WI38 (cell line): ENCODE measurements around the gene PZP.

Experiments used
- H3K4me3 ChIP-seq: 2 replicates; pipeline ENCODE4 v1.5.1; 2011; ENCODE audit warnings: low read depth, mild to moderate bottlenecking, control low read depth, low read length
- TF ChIP-seq, protein P1 (sequence below): IDR thresholded peaks from 2 replicates; pipeline ENCODE4 v1.5.1; 2012; ENCODE audit warnings: low read depth, mild to moderate bottlenecking, control low read depth, low read length

The PZP gene

DNA sequence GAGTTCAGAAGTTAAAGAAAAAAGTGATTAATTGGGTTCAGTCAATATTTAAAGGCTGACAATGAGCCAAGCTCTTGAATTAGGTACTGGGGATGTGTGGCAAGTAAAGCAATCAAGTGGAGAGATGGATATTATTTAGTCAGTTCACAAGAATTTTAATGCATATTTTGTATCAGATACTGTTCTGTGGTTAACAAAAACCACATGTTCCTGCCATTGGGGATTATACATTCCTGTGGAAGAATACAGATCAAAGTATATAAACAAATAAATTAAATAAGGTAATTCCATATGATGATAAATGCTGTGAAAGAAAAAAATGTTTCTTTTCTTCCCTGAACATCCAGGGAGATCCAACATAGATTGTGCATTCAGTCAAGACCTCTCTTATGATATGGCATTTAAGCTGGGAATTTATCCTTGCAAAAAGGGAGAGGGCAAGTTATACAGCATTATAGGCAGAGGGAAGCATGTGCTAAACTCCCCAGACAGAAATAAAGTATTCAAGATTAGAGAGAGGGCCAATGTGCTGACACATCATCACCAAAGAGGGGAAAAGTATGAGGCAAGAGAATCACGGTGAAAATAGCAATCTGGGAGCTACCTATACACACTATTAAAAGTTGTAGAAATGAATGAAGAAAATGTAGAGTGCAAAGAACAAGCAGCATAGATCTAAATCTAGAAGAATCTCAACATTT, 74.8 kb downstream of the PZP start:
- TF ChIP-seq, protein P1, sequence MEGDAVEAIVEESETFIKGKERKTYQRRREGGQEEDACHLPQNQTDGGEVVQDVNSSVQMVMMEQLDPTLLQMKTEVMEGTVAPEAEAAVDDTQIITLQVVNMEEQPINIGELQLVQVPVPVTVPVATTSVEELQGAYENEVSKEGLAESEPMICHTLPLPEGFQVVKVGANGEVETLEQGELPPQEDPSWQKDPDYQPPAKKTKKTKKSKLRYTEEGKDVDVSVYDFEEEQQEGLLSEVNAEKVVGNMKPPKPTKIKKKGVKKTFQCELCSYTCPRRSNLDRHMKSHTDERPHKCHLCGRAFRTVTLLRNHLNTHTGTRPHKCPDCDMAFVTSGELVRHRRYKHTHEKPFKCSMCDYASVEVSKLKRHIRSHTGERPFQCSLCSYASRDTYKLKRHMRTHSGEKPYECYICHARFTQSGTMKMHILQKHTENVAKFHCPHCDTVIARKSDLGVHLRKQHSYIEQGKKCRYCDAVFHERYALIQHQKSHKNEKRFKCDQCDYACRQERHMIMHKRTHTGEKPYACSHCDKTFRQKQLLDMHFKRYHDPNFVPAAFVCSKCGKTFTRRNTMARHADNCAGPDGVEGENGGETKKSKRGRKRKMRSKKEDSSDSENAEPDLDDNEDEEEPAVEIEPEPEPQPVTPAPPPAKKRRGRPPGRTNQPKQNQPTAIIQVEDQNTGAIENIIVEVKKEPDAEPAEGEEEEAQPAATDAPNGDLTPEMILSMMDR: no peak

DNA sequence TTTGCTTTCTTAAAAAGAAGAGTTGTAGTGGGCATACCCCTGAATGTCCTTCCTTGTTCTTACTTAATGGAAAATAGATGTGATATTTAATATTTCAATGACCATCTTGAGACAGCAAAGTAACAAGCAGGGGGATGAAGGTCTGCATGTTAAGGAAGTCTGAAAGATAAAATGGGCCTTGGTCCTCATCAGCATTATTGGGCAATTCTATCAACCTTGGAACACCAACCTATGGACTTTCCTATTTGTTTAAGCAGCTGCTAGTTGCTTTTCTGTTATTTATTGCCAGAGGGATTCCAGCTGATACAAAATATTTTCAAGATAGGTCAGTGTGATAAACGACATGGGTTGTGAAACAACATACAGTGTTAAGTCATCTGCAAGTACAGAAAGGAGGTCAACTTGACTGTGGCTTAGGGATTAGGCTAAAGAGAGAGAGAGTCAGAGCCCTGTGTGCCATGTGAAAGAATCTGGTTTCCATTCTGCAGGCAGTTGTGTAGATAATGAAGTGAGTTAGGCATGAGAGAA, 76.1 kb downstream of the PZP start:
- TF ChIP-seq, protein P1: no peak
- H3K4me3 ChIP-seq: no peak overlapping the region

More for the DNA sequence above, 74.8 kb downstream of the PZP start:
- H3K4me3 ChIP-seq: no peak overlapping the region

DNA sequence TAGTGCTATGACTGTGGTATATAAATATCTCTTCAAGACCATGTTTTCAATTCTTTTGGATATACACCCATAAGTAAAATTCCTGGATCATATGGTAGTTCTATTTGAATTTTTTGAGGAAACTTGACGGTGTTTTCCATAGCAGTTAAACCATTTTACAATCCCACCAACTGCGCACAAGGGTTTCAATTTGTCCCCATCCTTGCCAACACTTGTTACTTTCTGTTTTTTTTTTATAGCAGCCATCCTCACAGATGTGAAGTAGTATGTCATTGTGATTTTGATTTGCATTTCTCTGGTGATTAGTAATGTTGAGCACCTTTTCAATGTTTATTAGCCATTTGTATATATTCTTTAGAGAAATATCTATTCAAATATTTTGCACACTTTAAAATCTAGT, 78.0 kb downstream of the PZP start:
- H3K4me3 ChIP-seq: no peak overlapping the region

DNA sequence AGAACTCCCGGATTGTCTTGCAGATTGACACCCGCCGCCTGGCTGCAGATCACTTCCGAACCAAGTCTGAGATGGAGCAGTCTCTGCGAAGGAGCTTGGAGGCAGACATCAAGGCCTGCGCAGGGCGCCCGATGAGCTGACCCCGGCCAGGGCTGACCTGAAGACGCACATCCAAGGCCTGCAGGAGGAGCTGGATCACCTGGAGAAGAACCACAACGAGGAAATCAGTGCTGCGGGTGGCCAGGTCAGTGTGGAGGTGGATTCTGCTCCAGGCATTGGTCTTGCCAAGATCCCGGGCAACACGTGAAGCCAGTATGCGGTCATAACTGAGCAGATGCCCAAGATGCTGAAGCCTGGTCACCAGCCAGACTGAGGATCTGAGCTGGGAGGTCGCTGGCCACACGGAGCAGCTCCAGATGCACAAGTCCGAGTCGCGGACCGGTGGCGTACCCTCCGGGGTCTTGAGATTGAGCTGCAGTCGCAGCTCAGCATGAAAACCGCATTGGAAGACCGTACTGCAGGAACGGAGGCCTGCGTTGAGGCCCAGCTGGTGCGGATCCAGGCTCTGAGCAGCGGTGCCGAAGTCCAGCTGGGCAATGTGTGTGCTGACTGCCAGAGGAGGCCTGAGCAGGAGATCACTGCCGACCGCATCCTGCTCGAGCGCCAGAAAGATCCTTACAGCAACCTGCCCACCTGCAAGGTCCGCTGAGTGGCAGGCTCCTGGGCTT, 80.1 kb downstream of the PZP start:
- no peak overlapping the region for H3K4me3 ChIP-seq
- TF ChIP-seq, protein P1: no peak

More for the DNA sequence above, 78.0 kb downstream of the PZP start:
- TF ChIP-seq, protein P1: no peak

DNA sequence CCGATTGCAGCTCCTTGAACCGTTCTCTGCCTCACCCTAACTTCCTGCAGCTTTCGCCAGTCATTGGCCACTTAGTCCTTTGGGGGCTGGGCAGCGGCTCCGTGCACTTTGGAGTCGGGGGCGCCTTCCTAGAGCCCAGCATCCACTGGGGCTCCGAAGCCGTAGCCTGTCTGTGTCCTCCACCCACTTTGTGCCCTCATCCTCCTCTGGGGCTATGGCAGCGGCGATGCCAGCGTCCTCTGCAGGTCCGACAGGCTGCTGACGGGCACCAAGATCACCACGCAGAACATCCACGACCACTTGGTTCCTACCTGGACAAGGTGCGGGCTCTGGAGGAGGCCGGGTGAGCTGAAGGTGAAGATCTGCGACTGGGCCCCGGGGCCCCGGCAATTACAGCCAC, 80.7 kb downstream of the PZP start:
- TF ChIP-seq, protein P1: no peak
- no peak overlapping the region for H3K4me3 ChIP-seq

DNA sequence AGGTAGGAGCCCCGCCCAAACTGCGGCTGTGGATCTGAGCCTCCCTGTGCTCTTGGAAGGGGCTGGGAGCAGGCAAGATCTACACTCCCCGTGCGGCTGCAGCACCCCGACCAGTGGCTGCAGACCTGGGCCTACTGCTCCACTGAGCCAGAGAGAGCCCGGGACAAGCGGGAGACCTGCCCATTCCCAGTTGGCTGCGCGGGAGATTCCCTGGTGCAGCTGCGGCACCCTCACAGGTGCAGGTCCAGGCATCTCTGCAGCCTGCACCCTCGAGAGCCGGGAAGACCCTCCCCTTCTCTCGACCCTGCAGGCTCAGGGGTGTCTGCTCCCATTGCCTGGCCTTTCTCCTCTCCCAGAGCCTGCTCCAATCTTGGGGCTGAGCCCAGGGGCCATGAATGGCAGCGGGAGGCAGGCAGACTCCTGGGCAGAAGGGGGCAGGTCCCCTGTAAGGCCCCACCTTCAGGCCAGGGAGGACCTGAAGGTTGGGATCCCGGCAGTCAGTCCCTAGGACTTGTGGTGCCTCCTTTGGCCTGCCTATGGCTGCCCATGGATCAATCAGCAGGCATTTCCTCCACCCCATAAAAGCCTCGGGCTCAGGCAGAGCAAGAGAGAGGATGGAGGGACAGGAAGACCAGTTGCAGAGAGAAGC, 83.7 kb downstream of the PZP start:
- TF ChIP-seq, protein P1: no peak
- no peak overlapping the region for H3K4me3 ChIP-seq
